H9 (cell line): Measurements from ENCODE around the gene FXR1. TPM values are rescaled to one million over a fixed set of nuclear protein-coding genes. Genes with fewer than 3 reads are reported as not detected.

Source experiments
- DNase-seq: peaks from one replicate; pipeline ENCODE4 v3.0.0-alpha.2; 2017
- H2AFZ ChIP-seq: one replicate; pipeline ENCODE4 v1.6.1; 2013; ENCODE audit warnings: mild to moderate bottlenecking, low read length, control low read depth, moderate library complexity
- H2AK5ac ChIP-seq: 2 replicates; pipeline ENCODE4 v1.6.1; 2013; ENCODE audit warnings: low read length, control low read depth, mixed read lengths; ENCODE audit not compliant: insufficient read length
- H2BK120ac ChIP-seq: one replicate; pipeline ENCODE4 v1.6.1; 2013; ENCODE audit warnings: low read depth, mild to moderate bottlenecking, low read length, control low read depth, inconsistent platforms; ENCODE audit not compliant: poor library complexity, severe bottlenecking
- H2BK12ac ChIP-seq: 2 replicates; pipeline ENCODE4 v1.6.1; 2013; ENCODE audit warnings: low read length, control low read depth, mixed read lengths, low read depth; ENCODE audit not compliant: insufficient read length
- H2BK15ac ChIP-seq: 2 replicates; pipeline ENCODE4 v1.6.1; 2013; ENCODE audit warnings: low read depth, low read length, control low read depth
- H2BK20ac ChIP-seq: one replicate; pipeline ENCODE4 v1.6.1; 2013; ENCODE audit warnings: low read depth, mild to moderate bottlenecking, low read length, control low read depth, inconsistent platforms; ENCODE audit not compliant: poor library complexity, severe bottlenecking
- H2BK5ac ChIP-seq: 2 replicates; pipeline ENCODE4 v1.6.1; 2013; ENCODE audit warnings: low read length, control low read depth, mixed read lengths; ENCODE audit not compliant: insufficient read length
- H3K14ac ChIP-seq: 2 replicates; pipeline ENCODE4 v1.6.1; 2013; ENCODE audit warnings: low read length, control low read depth; ENCODE audit not compliant: insufficient read depth
- H3K18ac ChIP-seq: 2 replicates; pipeline ENCODE4 v1.6.1; 2013; ENCODE audit warnings: low read depth, mild to moderate bottlenecking, mixed read lengths, low read length, control low read depth; ENCODE audit not compliant: insufficient read length
- H3K23ac ChIP-seq: 2 replicates; pipeline ENCODE4 v1.6.1; 2013; ENCODE audit warnings: low read length, control low read depth, mixed read lengths, low read depth; ENCODE audit not compliant: insufficient read length
- H3K23me2 ChIP-seq: 2 replicates; pipeline ENCODE4 v1.6.1; 2013; ENCODE audit warnings: low read depth, mild to moderate bottlenecking, mixed read lengths, low read length, control low read depth; ENCODE audit not compliant: insufficient read length, poor library complexity, severe bottlenecking
- H3K27ac ChIP-seq: 2 replicates; pipeline ENCODE4 v1.5.1; 2013; ENCODE audit warnings: low read length, control low read depth, mixed read lengths, low read depth; ENCODE audit not compliant: insufficient read length
- H3K27me3 ChIP-seq: 2 replicates; pipeline ENCODE4 v1.6.1; 2013; ENCODE audit warnings: low read length, control low read depth, inconsistent platforms; ENCODE audit not compliant: insufficient read depth
- H3K4ac ChIP-seq: 2 replicates; pipeline ENCODE4 v1.6.1; 2013; ENCODE audit warnings: low read depth, mild to moderate bottlenecking, control low read depth, inconsistent platforms, low read length, moderate library complexity
- H3K4me1 ChIP-seq: 2 replicates; pipeline ENCODE4 v1.6.1; 2013; ENCODE audit warnings: low read length, control low read depth, inconsistent platforms; ENCODE audit not compliant: insufficient read depth
- H3K4me2 ChIP-seq: 2 replicates; pipeline ENCODE4 v1.6.1; 2013; ENCODE audit warnings: low read length, control low read depth, mixed read lengths; ENCODE audit not compliant: insufficient read length, insufficient read depth
- H3K56ac ChIP-seq: 2 replicates; pipeline ENCODE4 v1.6.1; 2013; ENCODE audit warnings: low read depth, mild to moderate bottlenecking, mixed read lengths, low read length, control low read depth; ENCODE audit not compliant: insufficient read length
- H3K79me1 ChIP-seq: 2 replicates; pipeline ENCODE4 v1.6.1; 2013; ENCODE audit warnings: low read depth, mild to moderate bottlenecking, moderate library complexity, low read length, control low read depth, inconsistent platforms; ENCODE audit not compliant: insufficient read depth, poor library complexity, severe bottlenecking
- H3K79me2 ChIP-seq: 2 replicates; pipeline ENCODE4 v1.6.1; 2013; ENCODE audit warnings: low read length, control low read depth, inconsistent platforms; ENCODE audit not compliant: insufficient read depth
- H3K9ac ChIP-seq: 2 replicates; pipeline ENCODE4 v1.6.1; 2013; ENCODE audit warnings: low read length, control low read depth, mixed read lengths; ENCODE audit not compliant: insufficient read length; ENCODE audit errors: extremely low read depth
- H3K9me3 ChIP-seq: one replicate; pipeline ENCODE4 v1.6.1; 2013; ENCODE audit warnings: low read depth, low read length, inconsistent platforms; ENCODE audit not compliant: control insufficient read depth
- H3T11ph ChIP-seq: one replicate; pipeline ENCODE4 v1.6.1; 2013; ENCODE audit warnings: mild to moderate bottlenecking, low read length, control low read depth, inconsistent platforms
- H4K20me1 ChIP-seq: one replicate; pipeline ENCODE4 v1.6.1; 2013; ENCODE audit not compliant: control insufficient read depth, insufficient read length, insufficient read depth
- H4K5ac ChIP-seq: 2 replicates; pipeline ENCODE4 v1.6.1; 2013; ENCODE audit warnings: low read depth, mild to moderate bottlenecking, mixed read lengths, low read length, control low read depth; ENCODE audit not compliant: insufficient read length
- H4K8ac ChIP-seq: replicated peaks from 2 replicates; pipeline ENCODE4 v1.6.1; 2013; ENCODE audit warnings: low read length, control low read depth, mixed read lengths, low read depth; ENCODE audit not compliant: insufficient read length
- H4K91ac ChIP-seq: 2 replicates; pipeline ENCODE4 v1.6.1; 2013; ENCODE audit warnings: low read depth, mild to moderate bottlenecking, moderate library complexity, mixed read lengths, low read length, control low read depth; ENCODE audit not compliant: insufficient read length
- H3K27ac Mint-ChIP-seq, 3 experiments: 2 replicates in 2 of 3; 3 replicates in 1 of 3; pipeline ENCODE4 v1.8.0; 2020 to 2021; ENCODE audit warnings: mixed read lengths in 3 of 3, mild to moderate bottlenecking in 1 of 3, moderate library complexity in 1 of 3
- H3K27me3 Mint-ChIP-seq: 2 replicates; pipeline ENCODE4 v1.8.0; 2021; ENCODE audit warnings: low read depth, mild to moderate bottlenecking, moderate library complexity, mixed read lengths
- H3K36me3 Mint-ChIP-seq, 3 experiments: 2 replicates in 2 of 3; 3 replicates in 1 of 3; pipeline ENCODE4 v1.8.0; 2020 to 2021; ENCODE audit warnings: low read depth in 3 of 3, mixed read lengths in 3 of 3; ENCODE audit not compliant: insufficient read depth in 1 of 3
- H3K4me1 Mint-ChIP-seq, 2 experiments: 2 replicates each; pipeline ENCODE4 v1.8.0; 2020; ENCODE audit warnings: mixed read lengths in 2 of 2
- H3K4me3 Mint-ChIP-seq, 2 experiments: 2 replicates in 1 of 2; 3 replicates in 1 of 2; pipeline ENCODE4 v1.8.0; 2020 to 2021; ENCODE audit warnings: mild to moderate bottlenecking in 2 of 2, mixed read lengths in 2 of 2, moderate library complexity in 1 of 2
- H3K9me3 Mint-ChIP-seq, 2 experiments: 2 replicates in 1 of 2; 3 replicates in 1 of 2; pipeline ENCODE4 v1.8.0; 2020; ENCODE audit warnings: mild to moderate bottlenecking in 2 of 2, mixed read lengths in 2 of 2, moderate library complexity in 1 of 2
- CTCF ChIP-seq: fragments of 200-600 bp; sonication (generic); conservative IDR thresholded peaks from 3 replicates; pipeline ENCODE4 v1.8.0; 2021; ENCODE audit warnings: antibody characterized with exemption, mild to moderate bottlenecking
- WGBS: extraction: QIAGEN DNeasy Blood & Tissue Kit; methylation state at CpG from one replicate; pipeline ENCODE4 v1.1.7; 2013; ENCODE audit warnings: missing lambda C conversion rate, low lambda C conversion rate, mixed read lengths; ENCODE audit not compliant: insufficient read length; ENCODE audit errors: extremely low coverage; 5-methylcytosine and 5-hydroxymethylcytosine counted together
- total RNA-seq: library from RNA; stranded (reverse); gene quantifications from 2 replicates; pipeline ENCODE4 v1.2.1, GENCODE V29; 2021

The FXR1 gene
- total RNA-seq, 1 experiment from 2014 or later: 240 TPM

- H3K36me3 Mint-ChIP-seq: peaks cover 34 to 75% (median 74%) of the 10 kb centered on the region in 3 experiments
- Histone ChIP-seq H3K9ac (no peak overlapping the region), H2AK5ac (no peak overlapping the region), H4K8ac (no peak overlapping the region), H3K23ac (no peak overlapping the region), H2BK5ac (no peak overlapping the region), H2AFZ (no peak overlapping the region), H2BK20ac (no peak overlapping the region), H4K20me1 (no peaks in the 10 kb centered on the region), H3K4ac (no peak overlapping the region), H4K91ac (no peak overlapping the region), H3K79me2 (no peaks in the 10 kb centered on the region), H2BK120ac (no peak overlapping the region), H4K5ac (no peak overlapping the region), H3K18ac (no peak overlapping the region), H3K23me2 (no peaks in the 10 kb centered on the region), H3K27me3 (no peaks in the 10 kb centered on the region), H3K56ac (no peak overlapping the region), H2BK12ac (no peak overlapping the region), H3K4me2 (no peak overlapping the region), H3K14ac (no peak overlapping the region), H2BK15ac (no peak overlapping the region), H3K79me1 (no peaks in the 10 kb centered on the region), H3K9me3 (no peaks in the 10 kb centered on the region), H3K27ac (no peak overlapping the region), H3K4me1 (no peaks in the 10 kb centered on the region), H3T11ph (no peak overlapping the region)
- H3K4me1 Mint-ChIP-seq: no peaks in the 10 kb centered on the region
- no peak for DNase-seq
- H3K27ac Mint-ChIP-seq: no peak overlapping the region
- H3K4me3 Mint-ChIP-seq: no peak overlapping the region
- H3K27me3 Mint-ChIP-seq: no peaks in the 10 kb centered on the region
- no CpG with 5 or more reads among the region's 1 CpG for WGBS
- TF ChIP-seq CTCF: no peak
- H3K9me3 Mint-ChIP-seq: no peaks in the 10 kb centered on the region
Observed at GRCh38 chr3:180961552-180961951, 49.1 kb downstream of the FXR1 start.
